Pancreas (tissue), 10 donors: ENCODE measurements around the gene BTBD9. TPM values are rescaled to one million over a fixed set of nuclear protein-coding genes. Genes with fewer than 3 reads are reported as not detected.

ENCODE experiments used
- ATAC-seq, 4 donors: fragments of 200-7000 bp; cut with Tn5 transposase; one replicate each; pipeline versions ENCODE4 v1.8.0 to v1.9.1; 2020; ENCODE audit warnings: mild to moderate bottlenecking in 4 of 4, moderate library complexity in 4 of 4
- DNase-seq, 6 donors: peaks; one replicate each; pipeline ENCODE4 v3.0.0-alpha.2; 2020
- FAIRE-seq: peaks from 2 replicates; lab custom pipeline; 2012; peaks lifted over from hg19 to GRCh38; lab: Jason Lieb, UNC
- H3K27ac ChIP-seq, 4 donors: fragments of 200-600 bp; sonication (generic); 1 replicate in 3 of 4; 2 replicates in 1 of 4; pipeline versions ENCODE4 v1.5.0 to v1.8.0; 2020
- H3K27me3 ChIP-seq, 4 donors: fragments of 200-600 bp; one replicate each; pipeline ENCODE4 v1.8.0; 2021
- H3K36me3 ChIP-seq, 3 donors: fragments of 200-600 bp; sonication (generic) in 1 of 3; one replicate each; pipeline versions ENCODE4 v1.5.0 to v1.8.0; 2020 to 2021
- H3K4me1 ChIP-seq, 3 donors: fragments of 200-600 bp; one replicate each; pipeline ENCODE4 v1.8.0; 2021
- H3K4me3 ChIP-seq, 4 donors: fragments of 200-600 bp; sonication (generic) in 2 of 4; one replicate each; pipeline versions ENCODE4 v1.5.0 to v1.8.0; 2020 to 2021
- H3K9me3 ChIP-seq, 4 donors: fragments of 200-600 bp; one replicate each; pipeline ENCODE4 v1.8.0; 2021
- CTCF ChIP-seq, 4 donors: fragments of 200-600 bp; sonication (generic) in 3 of 4; IDR thresholded peaks; one replicate each; pipeline versions ENCODE4 v1.5.0 to v1.8.0; 2021; ENCODE audit warnings: antibody characterized with exemption in 4 of 4
- WGBS, 2 donors: extraction: QIAGEN DNeasy Blood & Tissue Kit; methylation state at CpG; one replicate each; pipeline ENCODE4 v1.1.7; 2013; 5-methylcytosine and 5-hydroxymethylcytosine counted together
- intact Hi-C, 3 donors: fragments of 100-400 bp; cut with DNase I; formaldehyde crosslinking; loops; one replicate each; pipeline versions ENCODE4 v1.11.1 to v1.14.2; 2022
- polyA plus RNA-seq, 2 donors: library from polyadenylated mRNA; stranded (reverse); fragments of 200-250 nt; gene quantifications; one replicate each; pipeline ENCODE4 v1.2.3, GENCODE V29; 2013
- total RNA-seq, 6 donors: library from RNA; stranded (reverse); fragmentation: NEBNext Ultra II Directional in 4 of 6; extraction: Animal tissue kit (Norgen Biotek cat#: 25700) in 4 of 6; gene quantifications; one replicate each; pipeline versions ENCODE4 v1.2.1 to v1.2.4, GENCODE V29; 2021 to 2023
- donor health status: healthy with polysubstance abuse.
- donor health status: DM: no; HTN: no; CAD: no; lungs with moderate emphysema.
- donor health status: DM: no; HTN: no; CAD: no.
- donor health status: control.
- donor health status: control.
- donor health status: Bipolar disorder and iron deficiency.
- donor health status: DM: yes; HTN: yes; CAD: no.
- donor health status: DM: no; HTN: no; CAD: no.
- donor health status: DM: no; HTN: no; CAD: no.
- donor health status: DM: yes; HTN: yes; CAD: no.

BTBD9 gene
- total and polyA plus RNA-seq, 8 donors: 2.2 to 11.0 (median 7.1) TPM

- WGBS, 2 donors: 91 to 97% methylated on average over 5 of the region's 5 CpGs
- no peaks in the 10 kb centered on the region for H3K9me3 ChIP-seq
- H3K27ac ChIP-seq: no peak overlapping the region
- FAIRE-seq (no peak), DNase-seq (no peak), ATAC-seq (no peak)
- no peaks in the 10 kb centered on the region for H3K4me1 ChIP-seq
- H3K36me3 ChIP-seq: no peaks in the 10 kb centered on the region
- no peak for TF ChIP-seq CTCF (IDR thresholded peaks at IDR 0.05)
- H3K4me3 ChIP-seq: no peak overlapping the region
- intact Hi-C loops: no loop called here
- no peaks in the 10 kb centered on the region for H3K27me3 ChIP-seq
These were observed 136.5 kb downstream of the BTBD9 start for GRCh38 chr6:38503032-38503773.

GRCh38 chr6:38502423-38502822, 137.3 kb downstream of the BTBD9 start:
- TF ChIP-seq CTCF (IDR thresholded peaks at IDR 0.05): no peak
- DNase-seq (no peak), ATAC-seq (no peak), FAIRE-seq (no peak)
- intact Hi-C loops: no loop called here
- H3K27ac ChIP-seq: no peak overlapping the region
- no peaks in the 10 kb centered on the region for H3K36me3 ChIP-seq
- no peaks in the 10 kb centered on the region for H3K4me1 ChIP-seq
- no peaks in the 10 kb centered on the region for H3K9me3 ChIP-seq
- 79 to 86% methylated on average over 4 of the region's 4 CpGs for WGBS, 2 donors
- no peaks in the 10 kb centered on the region for H3K27me3 ChIP-seq
- H3K4me3 ChIP-seq: no peak overlapping the region

- H3K4me3 ChIP-seq: no peak overlapping the region
- TF ChIP-seq CTCF (IDR thresholded peaks at IDR 0.05): no peak
- 67 to 87% methylated on average over 1 of the region's 1 CpG for WGBS, 2 donors
- FAIRE-seq (no peak), ATAC-seq (no peak), DNase-seq (no peak)
- H3K4me1 ChIP-seq: no peaks in the 10 kb centered on the region
- H3K36me3 ChIP-seq: no peaks in the 10 kb centered on the region
- no peak overlapping the region for H3K27ac ChIP-seq
- no peaks in the 10 kb centered on the region for H3K27me3 ChIP-seq
- intact Hi-C loops: no loop called here
- H3K9me3 ChIP-seq: no peaks in the 10 kb centered on the region
These were observed 137.8 kb downstream of the BTBD9 start for GRCh38 chr6:38501931-38502330.

- TF ChIP-seq CTCF (IDR thresholded peaks at IDR 0.05): no peak
- no peak overlapping the region for H3K4me3 ChIP-seq
- H3K27me3 ChIP-seq: no peaks in the 10 kb centered on the region
- intact Hi-C loops: no loop called here
- 62 to 68% methylated on average over 5 of the region's 5 CpGs for WGBS, 2 donors
- H3K27ac ChIP-seq: no peak overlapping the region
- no peaks in the 10 kb centered on the region for H3K36me3 ChIP-seq
- H3K9me3 ChIP-seq: no peaks in the 10 kb centered on the region
- ATAC-seq (no peak), FAIRE-seq (no peak), DNase-seq (no peak)
- H3K4me1 ChIP-seq: no peaks in the 10 kb centered on the region
These were observed 140.1 kb downstream of the BTBD9 start for GRCh38 chr6:38499529-38500096.
